Measurements from ENCODE around the gene STON1. TPM values are rescaled to one million over a fixed set of nuclear protein-coding genes. Genes with fewer than 3 reads are reported as not detected.

The STON1 gene
- total and polyA plus RNA-seq, 2 of the 4 experiments (the other 2 are of a cell fraction): 4.0 to 5.7 TPM

DNA sequence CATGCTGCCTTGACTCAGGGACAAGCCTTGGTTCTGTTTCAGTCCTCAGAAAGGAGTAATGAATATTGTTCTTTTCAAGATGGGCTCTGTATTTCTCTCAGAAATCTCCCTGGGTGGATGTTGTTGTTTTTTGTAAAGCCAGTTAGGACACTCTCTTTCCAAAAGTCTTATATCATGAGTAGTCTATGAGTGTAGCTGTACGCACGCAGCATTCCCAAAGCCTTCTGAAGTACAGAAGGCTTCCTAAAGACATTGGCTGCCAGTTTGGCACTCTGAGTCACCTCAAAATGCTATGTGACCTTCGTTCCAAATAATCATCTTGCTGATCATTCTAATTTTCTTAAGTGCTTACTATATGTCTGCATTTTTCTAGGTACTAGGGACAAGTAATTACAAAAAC, 71.0 kb downstream of the STON1 start:
- no peaks in the 10 kb centered on the region for H3K9me1 ChIP-seq (ENCODE audit: insufficient read depth, low read length)
- H2AK9ac ChIP-seq (replicated peaks; ENCODE audit: low read depth, low read length, poor library complexity): no peak overlapping the region
- BruUV-seq (replicated peaks): no TSS peak
- peaks cover 7% of the 10 kb centered on the region for H3K4me1 ChIP-seq (ENCODE audit: control insufficient read depth, insufficient read depth, low read length)
- dilution Hi-C loops (cut with HindIII; ENCODE audit: low sequenced_read_pairs, unreplicated experiment): no loop called here
- no CpG with 5 or more reads among the region's 3 CpGs for WGBS, 2 experiments (ENCODE audit: extremely low coverage in 2 of 2, insufficient read length in 1 of 2)
- peak overlapping the region; percentile 96; the same call in 1 of the 2 replicates for H3K18ac ChIP-seq (ENCODE audit: low read depth, low read length)
- CTCF ChIA-PET: interaction anchor here (1.4 kb wide), 2 partner anchors 128 to 1801 kb away, joined by 3 to 4 read pairs; no protein-coding TSS in a partner anchor
- H2AFZ ChIP-seq (replicated peaks; ENCODE audit: low read length, poor library complexity): no peak overlapping the region
- no peaks in the 10 kb centered on the region for H3K9me3 ChIP-seq (ENCODE audit: control insufficient read depth, insufficient read depth, low read length)
- no peak overlapping the region for H3K23ac ChIP-seq (ENCODE audit: low read depth, low read length)
- H3K36me3 ChIP-seq (ENCODE audit: control insufficient read depth, insufficient read depth, low read length): peaks cover 3% of the 10 kb centered on the region; the same call in 1 of the 2 replicates
- 0 out of 2 replicates have a peak overlapping the region, but pooled peaks have one; percentile 50 for H3K14ac ChIP-seq (replicated peaks; ENCODE audit: low read depth, low read length)
- no peak overlapping the region for H2BK15ac ChIP-seq (ENCODE audit: low read depth, low read length)
- peak overlapping the region; percentile 87; the same call in 1 of the 2 replicates for H4K5ac ChIP-seq (ENCODE audit: low read depth, low read length)
- H3K9ac ChIP-seq (ENCODE audit: low read depth, low read length): peak overlapping the region; percentile 43; the same call in 1 of the 2 replicates
- no peaks in the 10 kb centered on the region for H4K20me1 ChIP-seq (ENCODE audit: insufficient read depth, low read length)
- H3K4me2 ChIP-seq (ENCODE audit: low read depth, low read length): peak overlapping the region; percentile 79; the same call in 1 of the 2 replicates
- peak overlapping the region; percentile 52; the same call in 1 of the 2 replicates for H2BK20ac ChIP-seq (ENCODE audit: low read depth, low read length)
- TF ChIP-seq FOS (IDR thresholded peaks at IDR 0.05; ENCODE audit: low read depth, low read length): peak; percentile 40; the same call in 1 of the 2 replicates
- peak; percentile 26; the same call in 1 of the 2 replicates for TF ChIP-seq RAD21 (IDR thresholded peaks at IDR 0.05; ENCODE audit: low read length)
- TF ChIP-seq CEBPB (IDR thresholded peaks at IDR 0.05; ENCODE audit: low read depth, low read length): no peak
- peak; percentile 33; the same call in 1 of the 2 replicates for TF ChIP-seq BHLHE40 (IDR thresholded peaks at IDR 0.05; ENCODE audit: low read depth, low read length)
- peak; percentile 74 for ATAC-seq (ENCODE audit: low read depth)
- H2BK120ac ChIP-seq (ENCODE audit: low read depth, low read length): peak overlapping the region; percentile 68; the same call in 1 of the 2 replicates
- H3K4ac ChIP-seq (ENCODE audit: low read depth, low read length): peak overlapping the region; percentile 48; the same call in 1 of the 2 replicates
- H3K56ac ChIP-seq (ENCODE audit: extremely low read depth, insufficient read depth, low read length): no peak overlapping the region
- peak overlapping the region; percentile 83 for H2BK5ac ChIP-seq (ENCODE audit: low read depth, low read length, poor library complexity, severe bottlenecking)
- no peaks in the 10 kb centered on the region for H3K79me1 ChIP-seq (ENCODE audit: low read depth in 1 of 2, low read length in 2 of 2)
- DNase-seq: peak; percentile 87
- in situ Hi-C loops (cut with MboI; ENCODE audit: low sequenced_read_pairs): loop anchor here (5.0 to 10.0 kb wide), 2 partner anchors 344 to 1891 kb away; no protein-coding TSS in a partner anchor
- no peaks in the 10 kb centered on the region for H3K27me3 ChIP-seq (ENCODE audit: control insufficient read depth, insufficient read depth, low read length)
- peak overlapping the region; percentile 45; the same call in 1 of the 2 replicates for H4K91ac ChIP-seq (ENCODE audit: insufficient read depth, low read depth, low read length)
- POLR2A ChIA-PET (ENCODE audit: unreplicated experiment): no interaction called here
- intact Hi-C loops (cut with micrococcal nuclease): loop anchor here (1.0 to 5.0 kb wide), 10 partner anchors 91 to 1891 kb away; no protein-coding TSS in a partner anchor
- peak overlapping the region; percentile 66; the same call in 1 of the 2 replicates for H3K27ac ChIP-seq (ENCODE audit: insufficient read depth, low read length)
- H2AK5ac ChIP-seq (ENCODE audit: low read depth, low read length): no peak overlapping the region
- H3K4me3 ChIP-seq (ENCODE audit: insufficient read depth, low read depth, low read length): no peak overlapping the region
- H4K8ac ChIP-seq (ENCODE audit: low read depth in 2 of 2, low read length in 2 of 2): peak overlapping the region in 1 of 2 experiments; percentile 20; a peak in 2 of 4 replicates
